GM23248 (cell line): ENCODE results near the gene NETO1.

Experiments used
- EZH2 ChIP-seq: fragments of 200-600 bp; sonication (generic); IDR thresholded peaks from 2 replicates; pipeline ENCODE4 v1.6.1; 2018; ENCODE audit warnings: antibody characterized with exemption, mild to moderate bottlenecking; ENCODE audit not compliant: insufficient read depth, poor library complexity, severe bottlenecking
- EZH2phosphoT487 ChIP-seq: fragments of 200-600 bp; sonication (generic); IDR thresholded peaks from 2 replicates; pipeline ENCODE4 v1.6.1; 2018; ENCODE audit warnings: antibody characterized with exemption, moderate library complexity, mild to moderate bottlenecking, low read depth; ENCODE audit not compliant: insufficient read depth

- TF ChIP-seq EZH2 (no peak), EZH2phosphoT487 (no peak)
Measured at GRCh38 chr18:72811047-72811446, 56.7 kb downstream of the NETO1 start.
